Activated gamma-delta T cell (primary cell): ENCODE results near the gene MACROD2.

ENCODE experiments used
- DNase-seq: peaks from one replicate; lab custom pipeline; 2025; lab: John Stamatoyannopoulos, UW

MACROD2 gene

DNA sequence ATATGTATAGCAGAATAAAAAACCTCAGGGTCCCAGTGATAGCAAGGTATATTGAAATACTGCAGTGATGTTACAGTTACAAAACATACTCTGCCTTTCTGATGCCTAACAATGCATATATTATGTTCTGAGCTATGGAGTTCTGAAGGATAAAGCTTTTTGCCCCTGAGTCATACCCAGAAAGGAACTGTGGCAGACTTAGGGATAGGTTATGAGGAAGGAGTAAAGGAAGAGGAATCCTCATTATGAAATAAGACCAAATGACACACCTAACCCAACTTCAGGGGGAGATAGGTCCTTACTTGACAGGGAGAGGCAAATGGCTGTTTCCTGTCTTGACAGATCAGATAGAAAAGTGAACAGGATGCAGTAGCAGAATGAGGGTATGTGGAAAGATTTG, 1282.7 kb downstream of the MACROD2 start:
- no peak for DNase-seq

- DNase-seq = no peak
These were observed 1292.0 kb downstream of the MACROD2 start for GRCh38 chr20:15287329-15287728.

DNA sequence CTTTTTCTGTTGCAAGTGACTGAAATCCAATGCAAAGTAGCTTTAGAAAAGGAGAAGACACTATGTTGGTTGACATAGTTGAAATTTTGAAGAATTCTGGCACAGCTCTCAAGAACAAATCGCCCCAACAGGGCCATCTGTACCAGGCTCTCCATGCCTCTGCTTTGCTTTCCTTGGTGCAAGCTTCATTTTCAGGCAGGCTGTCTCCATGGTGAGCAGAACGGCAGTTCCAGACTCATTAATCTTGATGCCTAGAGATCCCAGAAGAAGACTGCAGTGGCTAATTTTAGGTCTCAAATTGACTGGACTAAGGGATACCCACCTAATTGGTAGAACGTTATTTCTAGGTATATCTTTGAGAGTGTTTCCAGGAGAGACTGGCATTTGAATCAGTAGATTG, 1292.8 kb downstream of the MACROD2 start:
- DNase-seq = no peak

- DNase-seq = no peak
These were observed 1294.0 kb downstream of the MACROD2 start for GRCh38 chr20:15289337-15289736.

- no peak for DNase-seq
These were observed 1297.1 kb downstream of the MACROD2 start for GRCh38 chr20:15292405-15292804.

GRCh38 chr20:15296422-15296821, 1301.1 kb downstream of the MACROD2 start:
- DNase-seq = no peak

DNA sequence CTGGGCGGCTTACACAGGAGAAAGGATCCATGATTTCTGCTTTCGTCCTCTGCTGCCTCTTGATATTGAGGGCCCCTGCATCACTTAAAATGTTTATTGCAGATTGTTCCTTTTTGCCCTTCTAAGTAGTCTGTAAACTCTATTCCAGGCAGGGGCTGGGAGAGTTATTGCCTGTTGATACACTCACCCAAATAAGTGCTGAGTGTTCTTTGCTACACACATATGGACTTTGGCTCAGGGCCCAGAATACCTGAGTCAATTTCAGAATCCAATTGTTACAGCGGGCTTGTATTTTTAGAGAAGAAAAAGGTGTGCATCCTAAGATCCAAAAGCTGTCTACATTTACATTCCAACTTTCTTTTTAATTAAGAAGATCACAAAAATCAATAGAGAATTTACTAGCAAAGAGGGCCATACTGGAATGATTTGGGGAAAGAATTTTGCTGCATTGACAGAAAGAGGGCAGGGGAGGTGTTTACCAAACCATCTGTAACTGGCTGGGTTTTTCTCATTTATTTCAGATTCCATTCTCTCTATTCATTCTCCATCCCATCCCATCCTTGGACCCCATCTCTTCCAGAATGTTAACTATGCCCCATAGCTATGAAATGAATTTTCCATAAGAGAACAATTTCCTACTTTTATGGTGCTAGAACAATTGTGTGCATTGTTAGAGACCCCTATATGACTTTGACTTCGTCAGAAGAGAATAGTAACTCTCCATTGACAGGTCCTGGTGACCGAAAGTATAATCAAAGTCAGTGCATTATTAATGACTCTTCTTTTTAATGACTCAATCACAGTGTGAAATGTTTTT, 1302.0 kb downstream of the MACROD2 start:
- DNase-seq = no peak

DNA sequence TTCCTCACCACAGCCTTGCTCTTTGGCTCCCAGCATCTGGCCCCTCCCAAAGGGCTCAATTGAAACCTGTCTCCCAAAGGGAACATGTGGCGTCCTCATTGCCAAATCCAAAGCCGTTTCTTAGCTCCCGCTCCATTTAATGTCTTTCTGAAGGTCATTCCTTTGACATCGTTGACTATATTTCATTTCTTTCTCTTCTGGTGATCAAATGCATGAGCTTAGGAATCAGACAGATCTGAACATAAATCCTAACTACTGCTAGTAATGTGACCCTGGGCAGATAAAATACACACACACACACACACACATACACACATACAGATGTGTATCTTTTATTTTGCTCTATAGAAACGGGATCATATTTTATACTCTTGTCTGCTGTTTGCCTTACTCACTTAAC, 1306.8 kb downstream of the MACROD2 start:
- no peak for DNase-seq

GRCh38 chr20:15310361-15310760, 1315.0 kb downstream of the MACROD2 start:
- DNase-seq = no peak

- no peak for DNase-seq
These were observed 1321.2 kb downstream of the MACROD2 start for GRCh38 chr20:15316556-15316955.

DNA sequence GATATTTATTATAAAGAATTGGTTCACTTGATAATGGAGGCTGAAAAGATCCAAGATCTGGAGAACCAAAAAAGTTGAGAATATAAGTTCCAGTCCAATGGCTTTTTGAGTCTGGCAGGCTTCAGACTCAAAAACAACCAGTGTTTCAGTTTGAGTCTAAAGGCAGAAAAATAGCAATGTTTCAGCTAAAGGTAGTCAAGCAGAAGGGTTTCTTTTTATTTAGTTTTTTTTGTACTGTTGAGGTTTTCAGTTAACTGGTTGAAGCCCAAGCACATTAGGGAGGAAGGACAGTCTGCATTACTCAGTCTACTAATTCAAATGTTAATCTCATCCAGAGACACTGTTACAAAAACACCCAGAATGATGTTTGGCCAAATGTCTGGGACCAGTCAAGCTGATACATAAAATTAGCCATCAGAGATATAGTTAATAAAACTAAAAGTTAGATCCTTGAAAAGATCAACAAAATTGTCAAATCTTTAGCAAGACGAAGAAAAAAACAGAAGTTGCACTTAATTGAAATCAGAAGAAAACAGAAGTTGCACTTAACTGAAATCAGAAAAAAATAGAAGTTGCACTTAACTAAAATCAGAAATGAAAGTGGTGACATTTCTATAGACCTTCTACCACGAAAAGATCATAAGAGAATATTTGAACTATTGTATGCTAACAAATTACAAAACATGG, 1322.4 kb downstream of the MACROD2 start:
- no peak for DNase-seq

DNA sequence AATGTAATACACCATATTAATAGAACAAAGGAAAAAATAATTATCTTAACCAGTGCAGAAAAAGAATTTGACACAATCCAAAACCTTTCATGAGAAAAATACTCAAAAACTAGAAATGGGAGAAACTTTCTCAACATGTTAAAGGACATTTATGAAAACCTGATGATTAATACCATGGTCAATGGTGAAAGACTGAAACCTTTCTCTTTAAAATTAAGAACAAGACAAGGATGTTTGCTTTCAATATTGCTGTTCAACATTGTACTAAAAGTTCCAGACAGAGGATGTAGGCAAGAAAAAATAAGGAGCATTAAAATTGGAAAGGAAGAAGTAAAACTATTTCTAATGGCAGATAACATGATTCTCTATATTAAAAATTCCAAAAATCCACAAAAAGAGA, 1323.4 kb downstream of the MACROD2 start:
- no peak for DNase-seq

DNA sequence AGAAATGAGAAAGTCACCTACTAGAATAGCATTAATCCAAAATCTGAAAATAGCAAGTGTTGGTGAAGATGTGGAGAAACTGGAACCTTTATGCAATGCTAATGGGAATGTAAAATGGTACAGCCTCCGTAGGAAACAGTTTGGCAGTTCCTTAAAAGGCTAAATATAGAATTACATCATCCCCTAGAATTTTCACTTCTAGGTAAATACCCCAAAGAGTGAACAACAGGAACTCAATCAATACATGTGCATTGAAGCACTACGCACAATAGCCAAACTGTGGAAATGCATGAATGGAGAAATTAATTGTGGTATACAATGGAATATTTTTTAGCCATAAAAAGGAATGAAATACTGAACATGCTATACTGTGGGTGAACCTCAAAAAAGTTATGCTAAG, 1324.1 kb downstream of the MACROD2 start:
- no peak for DNase-seq

- no peak for DNase-seq
These were observed 1325.6 kb downstream of the MACROD2 start for GRCh38 chr20:15320941-15321340.

- DNase-seq = no peak
These were observed 1331.8 kb downstream of the MACROD2 start for GRCh38 chr20:15327123-15327522.

DNA sequence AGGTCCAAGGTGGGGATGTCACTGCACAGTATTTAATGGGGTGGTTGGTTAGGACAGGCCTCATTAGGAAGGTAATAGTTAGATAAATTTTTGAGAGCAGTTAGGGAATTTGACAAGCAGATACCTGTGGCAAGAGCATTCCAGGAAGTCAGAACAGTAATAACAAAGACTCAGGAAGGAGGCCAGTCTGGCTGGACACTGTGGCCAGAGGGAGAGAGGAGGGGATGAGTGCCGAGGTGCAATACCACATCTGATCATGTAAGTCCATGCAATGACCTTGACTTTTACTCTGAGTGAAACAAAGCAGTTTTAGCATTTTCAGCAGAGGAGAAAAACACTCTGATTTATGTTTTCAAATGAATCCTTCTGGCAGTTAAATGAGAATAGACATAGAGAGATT, 1332.8 kb downstream of the MACROD2 start:
- DNase-seq = no peak

DNA sequence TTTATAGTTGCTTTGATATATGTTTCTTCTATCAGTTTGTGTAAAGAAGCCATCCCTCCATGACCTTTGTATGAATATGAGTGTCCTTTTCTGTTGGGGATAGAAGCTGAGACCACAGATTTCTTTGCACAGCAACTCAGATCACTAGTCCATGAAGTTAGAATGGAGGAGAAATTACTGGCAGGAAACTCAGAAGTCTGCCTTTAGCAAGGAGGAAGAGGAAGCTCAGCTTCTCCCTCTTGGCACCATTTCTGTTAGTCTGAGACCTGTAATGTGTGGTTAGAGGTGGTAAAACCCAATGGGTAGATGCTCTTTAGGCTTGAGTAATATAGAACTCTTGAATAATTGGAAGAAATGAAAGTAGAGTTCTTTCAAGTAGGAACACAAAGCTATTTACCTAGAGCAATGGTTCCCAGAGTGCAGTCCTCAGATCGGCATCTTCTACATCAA, 1337.4 kb downstream of the MACROD2 start:
- DNase-seq = no peak

GRCh38 chr20:15333170-15333569, 1337.9 kb downstream of the MACROD2 start:
- no peak for DNase-seq

DNA sequence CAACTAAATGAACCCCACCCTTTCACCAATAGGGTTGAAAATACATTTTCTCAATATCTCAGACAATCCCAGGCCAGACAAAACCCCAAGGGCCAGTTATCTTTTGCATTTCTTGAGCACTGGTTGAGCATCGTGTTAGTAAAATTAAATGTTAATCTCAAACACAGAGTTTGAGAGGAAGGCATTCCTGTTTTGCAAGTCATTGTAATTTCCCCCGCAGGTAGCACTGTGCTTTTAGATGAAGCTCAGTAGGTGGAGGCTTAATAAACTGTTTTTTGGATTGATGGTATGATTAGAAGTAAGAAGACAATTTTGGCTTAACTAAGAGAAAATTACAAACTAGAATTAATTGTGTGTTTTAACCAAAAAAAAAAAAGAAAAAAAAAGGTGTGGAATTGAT, 1340.7 kb downstream of the MACROD2 start:
- no peak for DNase-seq

DNA sequence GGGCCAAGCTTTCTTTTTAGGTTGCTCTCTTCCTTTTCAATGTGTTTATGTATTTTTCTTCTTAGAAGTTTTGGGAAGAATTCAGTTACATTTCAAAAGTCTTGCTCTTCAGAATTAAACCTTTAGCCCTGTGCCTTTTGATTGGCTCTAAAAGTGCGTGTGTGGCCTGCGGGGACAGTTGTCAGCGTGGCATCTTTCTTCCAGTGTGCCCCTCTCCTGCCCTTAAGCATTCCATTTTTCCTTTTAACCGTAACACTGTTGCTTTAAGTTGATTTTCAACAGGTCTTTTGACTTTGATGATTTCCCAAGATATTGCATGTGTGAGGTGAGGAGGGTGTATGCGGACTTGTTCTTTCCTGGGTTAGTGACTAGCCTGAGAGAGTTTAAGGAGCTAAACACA, 1341.2 kb downstream of the MACROD2 start:
- no peak for DNase-seq

- no peak for DNase-seq
These were observed 1343.9 kb downstream of the MACROD2 start for GRCh38 chr20:15339264-15339663.

- DNase-seq = no peak
These were observed 1347.7 kb downstream of the MACROD2 start for GRCh38 chr20:15342991-15343523.

DNA sequence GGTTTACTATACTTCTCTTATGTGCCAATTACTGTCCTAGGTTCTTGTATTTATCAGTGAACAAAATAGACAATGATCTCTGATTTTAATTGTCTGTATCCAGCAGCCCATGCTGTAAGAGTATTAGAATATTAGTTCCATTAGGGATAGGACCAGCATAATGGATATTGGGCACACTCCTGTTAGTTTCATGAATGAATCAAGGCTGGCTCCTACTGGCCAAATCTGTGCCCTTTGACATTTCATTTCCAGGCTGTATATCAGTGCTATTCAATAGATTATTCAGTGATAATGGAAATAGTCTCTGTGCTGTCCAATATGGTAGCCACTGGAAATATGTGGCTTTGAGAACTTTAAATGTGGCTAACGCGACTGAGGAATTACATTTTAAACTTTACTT, 1350.0 kb downstream of the MACROD2 start:
- no peak for DNase-seq
